AG09309 (cell line): ENCODE measurements around the gene MEIOB.

Experiments
- DNase-seq: peaks from one replicate; pipeline ENCODE4 v3.0.0-alpha.2; 2010; ENCODE audit warnings: low read depth
- H3K4me3 ChIP-seq: 2 replicates; pipeline ENCODE4 v1.5.1; 2011; ENCODE audit warnings: mild to moderate bottlenecking, low read depth, low read length, moderate library complexity; ENCODE audit not compliant: control insufficient read depth
- TF ChIP-seq, protein P1 (sequence below): IDR thresholded peaks from 2 replicates; pipeline ENCODE4 v1.5.1; 2011; ENCODE audit warnings: mild to moderate bottlenecking, low read depth, low read length, inconsistent platforms; ENCODE audit not compliant: insufficient read depth, control insufficient read depth; ENCODE audit errors: missing control alignments

MEIOB gene

DNA sequence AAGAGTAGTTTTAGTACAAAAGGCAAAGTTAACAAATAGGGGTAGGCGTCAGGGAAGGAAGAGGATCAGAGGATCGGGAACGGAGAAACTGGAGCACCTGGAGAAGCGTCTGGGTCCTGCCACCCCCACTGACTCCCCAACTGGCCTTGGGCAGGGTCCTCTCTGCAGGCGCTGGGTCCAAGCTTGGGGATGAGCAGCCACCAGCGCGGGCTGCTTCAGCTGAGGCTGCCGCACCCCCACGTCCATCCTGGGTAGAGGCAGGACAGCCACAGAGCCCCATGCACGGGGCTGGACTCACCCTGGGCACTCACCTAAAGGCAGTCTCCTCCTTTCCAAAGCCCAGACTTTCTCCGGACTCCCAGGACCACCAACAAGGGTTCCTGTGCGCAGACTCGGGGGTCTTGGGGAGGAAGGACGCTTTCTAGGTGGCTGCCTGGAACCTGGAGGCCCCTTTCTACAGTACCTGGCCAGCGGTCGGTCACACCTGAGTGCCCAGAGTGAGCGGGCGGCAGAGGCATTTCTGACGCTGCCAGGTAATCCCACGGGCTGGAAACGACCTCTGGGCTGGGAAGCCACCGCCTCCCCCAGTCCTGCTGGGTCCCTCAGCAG, 45.2 kb upstream of the MEIOB start:
- no peak overlapping the region for H3K4me3 ChIP-seq
- TF ChIP-seq, protein P1, sequence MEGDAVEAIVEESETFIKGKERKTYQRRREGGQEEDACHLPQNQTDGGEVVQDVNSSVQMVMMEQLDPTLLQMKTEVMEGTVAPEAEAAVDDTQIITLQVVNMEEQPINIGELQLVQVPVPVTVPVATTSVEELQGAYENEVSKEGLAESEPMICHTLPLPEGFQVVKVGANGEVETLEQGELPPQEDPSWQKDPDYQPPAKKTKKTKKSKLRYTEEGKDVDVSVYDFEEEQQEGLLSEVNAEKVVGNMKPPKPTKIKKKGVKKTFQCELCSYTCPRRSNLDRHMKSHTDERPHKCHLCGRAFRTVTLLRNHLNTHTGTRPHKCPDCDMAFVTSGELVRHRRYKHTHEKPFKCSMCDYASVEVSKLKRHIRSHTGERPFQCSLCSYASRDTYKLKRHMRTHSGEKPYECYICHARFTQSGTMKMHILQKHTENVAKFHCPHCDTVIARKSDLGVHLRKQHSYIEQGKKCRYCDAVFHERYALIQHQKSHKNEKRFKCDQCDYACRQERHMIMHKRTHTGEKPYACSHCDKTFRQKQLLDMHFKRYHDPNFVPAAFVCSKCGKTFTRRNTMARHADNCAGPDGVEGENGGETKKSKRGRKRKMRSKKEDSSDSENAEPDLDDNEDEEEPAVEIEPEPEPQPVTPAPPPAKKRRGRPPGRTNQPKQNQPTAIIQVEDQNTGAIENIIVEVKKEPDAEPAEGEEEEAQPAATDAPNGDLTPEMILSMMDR, result no peak
- DNase-seq, result no peak

DNA sequence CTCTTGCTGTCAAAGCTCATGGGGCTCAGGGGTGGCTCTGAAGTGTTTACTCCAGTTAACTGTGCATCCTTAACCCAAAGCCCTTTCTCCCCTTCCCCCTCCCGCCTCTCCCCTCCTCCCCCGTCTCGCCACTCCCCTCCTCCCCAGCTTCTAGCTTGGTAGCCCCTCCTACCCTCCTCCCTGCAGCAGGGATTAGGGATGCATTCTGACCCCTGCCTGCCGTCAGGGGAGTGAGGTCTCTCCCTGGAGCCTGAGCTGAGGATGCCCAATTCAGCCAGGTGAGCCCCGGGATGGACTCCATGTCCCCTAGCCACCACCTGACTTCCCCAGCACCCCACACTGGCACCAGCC, 44.7 kb upstream of the MEIOB start:
- TF ChIP-seq, protein P1, result no peak
- H3K4me3 ChIP-seq, result no peak overlapping the region
- DNase-seq, result no peak

- no peak for DNase-seq
- H3K4me3 ChIP-seq, result no peak overlapping the region
- TF ChIP-seq, protein P1, result no peak
These were observed 44.0 kb upstream of the MEIOB start for GRCh38 chr16:1915732-1916639.

- TF ChIP-seq, protein P1, result no peak
- H3K4me3 ChIP-seq, result no peak overlapping the region
- DNase-seq, result no peak
These were observed 43.0 kb upstream of the MEIOB start for GRCh38 chr16:1914988-1915387.

GRCh38 chr16:1914084-1914608, 42.2 kb upstream of the MEIOB start:
- DNase-seq, result no peak
- TF ChIP-seq, protein P1, result no peak
- H3K4me3 ChIP-seq, result no peak overlapping the region

- DNase-seq, result no peak
- H3K4me3 ChIP-seq, result no peak overlapping the region
- TF ChIP-seq, protein P1, result no peak
These were observed 41.5 kb upstream of the MEIOB start for GRCh38 chr16:1913327-1914083.
